Peyer's patch (tissue), 4 donors: ENCODE results near the gene PREP.

Experiments used
- POLR2A ChIP-seq, 2 donors: fragments of 450-650 bp; IDR thresholded peaks; one replicate each; pipeline ENCODE4 v1.5.1; 2017; ENCODE audit warnings: antibody characterized with exemption in 2 of 2, mild to moderate bottlenecking in 2 of 2, moderate library complexity in 2 of 2
- TF ChIP-seq, protein P1 (sequence below), 6 experiments: fragments of 450-650 bp in 4 of 6; fragments of 200-600 bp in 2 of 6; sonication (generic) in 1 of 6; IDR thresholded peaks; one replicate each; pipeline ENCODE4 v1.5.1; 2017 to 2019; ENCODE audit warnings: antibody characterized with exemption in 6 of 6, mild to moderate bottlenecking in 3 of 6, moderate library complexity in 1 of 6

DNA sequence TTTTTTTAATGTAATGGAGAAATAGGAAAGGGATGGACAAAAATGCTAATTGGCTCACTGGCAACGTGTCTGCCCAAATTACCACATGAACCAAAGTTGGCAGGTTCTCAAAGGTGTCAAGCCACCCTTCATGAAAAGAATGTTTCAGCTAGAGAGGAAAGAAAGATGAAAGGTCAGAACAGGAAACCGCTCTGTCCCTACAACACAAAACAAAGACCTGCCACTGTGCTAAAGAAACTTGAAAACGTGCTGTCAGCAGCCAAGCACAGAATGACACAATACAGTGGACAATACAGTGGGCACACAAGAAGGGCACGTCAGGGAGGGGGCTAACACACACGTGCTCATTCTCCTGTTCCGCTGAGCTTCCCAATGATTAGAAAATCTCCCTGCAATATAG, 4.9 kb downstream of the PREP start:
- TF ChIP-seq, protein P1, sequence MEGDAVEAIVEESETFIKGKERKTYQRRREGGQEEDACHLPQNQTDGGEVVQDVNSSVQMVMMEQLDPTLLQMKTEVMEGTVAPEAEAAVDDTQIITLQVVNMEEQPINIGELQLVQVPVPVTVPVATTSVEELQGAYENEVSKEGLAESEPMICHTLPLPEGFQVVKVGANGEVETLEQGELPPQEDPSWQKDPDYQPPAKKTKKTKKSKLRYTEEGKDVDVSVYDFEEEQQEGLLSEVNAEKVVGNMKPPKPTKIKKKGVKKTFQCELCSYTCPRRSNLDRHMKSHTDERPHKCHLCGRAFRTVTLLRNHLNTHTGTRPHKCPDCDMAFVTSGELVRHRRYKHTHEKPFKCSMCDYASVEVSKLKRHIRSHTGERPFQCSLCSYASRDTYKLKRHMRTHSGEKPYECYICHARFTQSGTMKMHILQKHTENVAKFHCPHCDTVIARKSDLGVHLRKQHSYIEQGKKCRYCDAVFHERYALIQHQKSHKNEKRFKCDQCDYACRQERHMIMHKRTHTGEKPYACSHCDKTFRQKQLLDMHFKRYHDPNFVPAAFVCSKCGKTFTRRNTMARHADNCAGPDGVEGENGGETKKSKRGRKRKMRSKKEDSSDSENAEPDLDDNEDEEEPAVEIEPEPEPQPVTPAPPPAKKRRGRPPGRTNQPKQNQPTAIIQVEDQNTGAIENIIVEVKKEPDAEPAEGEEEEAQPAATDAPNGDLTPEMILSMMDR (IDR thresholded peaks at IDR 0.05): no peak
- no peak for TF ChIP-seq POLR2A (IDR thresholded peaks at IDR 0.05)
